GM23338 (cell line): ENCODE results near the gene FGA. TPM values are rescaled to one million over a fixed set of nuclear protein-coding genes. Genes with fewer than 3 reads are reported as not detected.

Experiments used
- ATAC-seq: fragments of 200-7000 bp; cut with Tn5 transposase; 3 replicates; pipeline ENCODE4 v1.9.1; 2020
- DNase-seq: peaks from one replicate; pipeline ENCODE4 v3.0.0-alpha.2; 2015; ENCODE audit warnings: low spot score
- H2AFZ ChIP-seq: fragments of 200-600 bp; sonication (generic); 2 replicates; pipeline ENCODE4 v1.8.0; 2016; ENCODE audit warnings: antibody characterized with exemption, mild to moderate bottlenecking, moderate library complexity
- H3F3A ChIP-seq: fragments of 200-600 bp; sonication (generic); replicated peaks from 2 replicates; pipeline ENCODE4 v1.8.0; 2017; ENCODE audit warnings: antibody characterized with exemption, mixed run types, low read depth
- H3K27ac ChIP-seq: fragments of 200-600 bp; sonication (generic); 2 replicates; pipeline ENCODE4 v1.6.1; 2016; ENCODE audit warnings: low read depth
- H3K27me3 ChIP-seq: fragments of 200-600 bp; sonication (generic); 2 replicates; pipeline ENCODE4 v1.8.0; 2016; ENCODE audit warnings: mild to moderate bottlenecking, mixed run types, moderate library complexity; ENCODE audit not compliant: insufficient read depth
- H3K36me3 ChIP-seq: fragments of 200-600 bp; sonication (generic); 2 replicates; pipeline ENCODE4 v1.8.0; 2016; ENCODE audit warnings: mild to moderate bottlenecking; ENCODE audit not compliant: insufficient read depth
- H3K4me1 ChIP-seq: fragments of 200-600 bp; sonication (generic); 2 replicates; pipeline ENCODE4 v1.8.0; 2016; ENCODE audit warnings: mild to moderate bottlenecking, moderate library complexity; ENCODE audit not compliant: insufficient read depth
- H3K4me2 ChIP-seq: fragments of 200-600 bp; sonication (generic); 2 replicates; pipeline ENCODE4 v1.7.1; 2017; ENCODE audit warnings: mixed run types
- H3K4me3 ChIP-seq: fragments of 200-600 bp; sonication (generic); 2 replicates; pipeline ENCODE4 v1.6.1; 2016; ENCODE audit warnings: mixed run types
- H3K79me2 ChIP-seq: fragments of 200-600 bp; sonication (generic); replicated peaks from 2 replicates; pipeline ENCODE4 v1.8.0; 2017; ENCODE audit warnings: mild to moderate bottlenecking; ENCODE audit not compliant: insufficient read depth
- H3K9me2 ChIP-seq: fragments of 200-600 bp; sonication (generic); 2 replicates; pipeline ENCODE4 v1.8.0; 2017; ENCODE audit not compliant: insufficient read depth
- H4K20me1 ChIP-seq: fragments of 200-600 bp; sonication (generic); replicated peaks from 2 replicates; pipeline ENCODE4 v1.8.0; 2017; ENCODE audit warnings: mild to moderate bottlenecking; ENCODE audit not compliant: insufficient read depth
- H3K27ac Mint-ChIP-seq: 2 replicates; pipeline ENCODE4 v1.8.0; 2020; ENCODE audit warnings: inconsistent platforms, mild to moderate bottlenecking, moderate library complexity, mixed read lengths
- H3K27me3 Mint-ChIP-seq: 3 replicates; pipeline ENCODE4 v1.8.0; 2022; ENCODE audit warnings: low read depth, mild to moderate bottlenecking, moderate library complexity, mixed read lengths, inconsistent platforms; ENCODE audit not compliant: insufficient read depth, poor library complexity
- H3K36me3 Mint-ChIP-seq: 3 replicates; pipeline ENCODE4 v1.8.0; 2021; ENCODE audit warnings: low read depth, mild to moderate bottlenecking, inconsistent platforms, moderate library complexity, mixed read lengths
- H3K4me1 Mint-ChIP-seq: 3 replicates; pipeline ENCODE4 v1.8.0; 2020; ENCODE audit warnings: mild to moderate bottlenecking, inconsistent platforms, mixed read lengths
- H3K4me3 Mint-ChIP-seq: 3 replicates; pipeline ENCODE4 v1.8.0; 2021; ENCODE audit warnings: moderate library complexity, mild to moderate bottlenecking, inconsistent platforms, mixed read lengths
- H3K9me3 Mint-ChIP-seq: 3 replicates; pipeline ENCODE4 v1.8.0; 2020; ENCODE audit warnings: moderate library complexity, mild to moderate bottlenecking, inconsistent platforms, mixed read lengths
- CREB1 ChIP-seq: fragments of 250-450 bp; sonication (Bioruptor Pico); IDR thresholded peaks from 2 replicates; pipeline ENCODE4 v1.5.0; 2020; ENCODE audit warnings: low read depth, mild to moderate bottlenecking, moderate library complexity
- ETS1 ChIP-seq: IDR thresholded peaks from 2 replicates; pipeline ENCODE4 v1.6.1; 2016; ENCODE audit warnings: antibody characterized with exemption
- EZH2 ChIP-seq: fragments of 200-600 bp; sonication (generic); IDR thresholded peaks from one replicate; pipeline ENCODE4 v1.8.0; 2017; ENCODE audit warnings: antibody characterized with exemption, mild to moderate bottlenecking, low read depth; ENCODE audit not compliant: unreplicated experiment
- EZH2phosphoT487 ChIP-seq: fragments of 200-600 bp; sonication (generic); IDR thresholded peaks from one replicate; pipeline ENCODE4 v1.8.1; 2018; ENCODE audit warnings: antibody characterized with exemption; ENCODE audit not compliant: unreplicated experiment
- JUNB ChIP-seq: IDR thresholded peaks from one replicate; pipeline ENCODE4 v1.6.1; 2016; ENCODE audit warnings: antibody characterized with exemption; ENCODE audit not compliant: unreplicated experiment
- NANOG ChIP-seq: IDR thresholded peaks from 2 replicates; pipeline ENCODE4 v1.6.1; 2016; ENCODE audit warnings: antibody characterized with exemption, borderline replicate concordance
- ZNF114 ChIP-seq: fragments of 250-450 bp; sonication (Bioruptor Pico); IDR thresholded peaks from 2 replicates; pipeline ENCODE4 v1.5.0; 2020; ENCODE audit warnings: mild to moderate bottlenecking, moderate library complexity
- ZNF331 ChIP-seq: fragments of 250-450 bp; sonication (Bioruptor Pico); IDR thresholded peaks from 2 replicates; pipeline ENCODE4 v1.5.0; 2020; ENCODE audit warnings: low read depth, mild to moderate bottlenecking, moderate library complexity
- ZNF462 ChIP-seq: fragments of 250-450 bp; sonication (Bioruptor Pico); IDR thresholded peaks from 2 replicates; pipeline ENCODE4 v1.5.0; 2020; ENCODE audit warnings: mild to moderate bottlenecking, moderate library complexity
- polyA plus RNA-seq: library from polyadenylated mRNA; unstranded; fragments of >200 nt; fragmentation: Nextera tagmentation; extraction: Ambion mirVana; gene quantifications from 2 replicates; pipeline ENCODE4 v1.2.1, GENCODE V29; 2016
- total RNA-seq: library from RNA; depleted of rRNA; stranded (reverse); fragments of >200 nt; shearing (Covaris generic); gene quantifications from 2 replicates; pipeline ENCODE4 v1.2.3, GENCODE V29; 2014

FGA gene
- total and polyA plus RNA-seq, 2 experiments from 2014 or later: not detected

GRCh38 chr4:154623995-154624394 lies 33.5 kb upstream of the FGA start (continued):
- no peak for TF ChIP-seq ZNF462 (CRISPR knock-in tag)
- TF ChIP-seq ZNF114 (CRISPR knock-in tag): no peak
- no peak for TF ChIP-seq EZH2phosphoT487
- no peak for TF ChIP-seq EZH2

GRCh38 chr4:154623436-154623835 lies 32.9 kb upstream of the FGA start:
- Histone ChIP-seq H3K9me2 (peaks cover 3% of the 10 kb centered on the region; the same call in 1 of the 2 replicates), H3F3A (no peaks in the 10 kb centered on the region), H3K4me3 (no peak overlapping the region), H4K20me1 (no peaks in the 10 kb centered on the region), H2AFZ (0 out of 2 replicates have a peak overlapping the region, but pooled peaks have one; percentile 38), H3K27me3 (peaks cover 29% of the 10 kb centered on the region), H3K4me1 (peaks cover 12% of the 10 kb centered on the region), H3K36me3 (no peaks in the 10 kb centered on the region), H3K4me2 (no peak overlapping the region), H3K79me2 (no peaks in the 10 kb centered on the region), H3K27ac (no peak overlapping the region)
- Mint-ChIP-seq H3K36me3 (no peaks in the 10 kb centered on the region), H3K4me1 (peaks cover 6% of the 10 kb centered on the region; the same call in 2 of the 3 replicates), H3K27ac (no peak overlapping the region), H3K9me3 (no peaks in the 10 kb centered on the region; the same call in 2 of the 3 replicates), H3K4me3 (no peak overlapping the region), H3K27me3 (peaks cover 7% of the 10 kb centered on the region)
- DNase-seq (no peak), ATAC-seq (no peak)
- TF ChIP-seq ZNF331 (CRISPR knock-in tag): no peak
- TF ChIP-seq ETS1: no peak
- TF ChIP-seq ZNF462 (CRISPR knock-in tag): no peak
- TF ChIP-seq NANOG: no peak
- TF ChIP-seq CREB1 (CRISPR knock-in tag): no peak
- no peak for TF ChIP-seq EZH2phosphoT487
- TF ChIP-seq JUNB: no peak
- no peak for TF ChIP-seq EZH2
